LNCAP (cell line): ENCODE results near the gene TAF10.

ENCODE experiments used
- CTCF ChIP-seq: fragments of 450-650 bp; IDR thresholded peaks from 2 replicates; pipeline ENCODE4 v1.5.1; 2017; ENCODE audit warnings: mild to moderate bottlenecking

The TAF10 gene

GRCh38 chr11:6648501-6648900, 36.5 kb upstream of the TAF10 start:
- no peak for TF ChIP-seq CTCF

- TF ChIP-seq CTCF: no peak
These were observed 35.8 kb upstream of the TAF10 start for GRCh38 chr11:6647836-6648235.

- TF ChIP-seq CTCF: no peak
These were observed 35.1 kb upstream of the TAF10 start for GRCh38 chr11:6646918-6647679.

- no peak for TF ChIP-seq CTCF
These were observed 34.5 kb upstream of the TAF10 start for GRCh38 chr11:6646576-6646917.

- no peak for TF ChIP-seq CTCF
These were observed 34.1 kb upstream of the TAF10 start for GRCh38 chr11:6646071-6646470.

- no peak for TF ChIP-seq CTCF
These were observed 30.9 kb upstream of the TAF10 start for GRCh38 chr11:6642957-6643356.

GRCh38 chr11:6640985-6641701, 29.1 kb upstream of the TAF10 start:
- no peak for TF ChIP-seq CTCF
